Measurements from ENCODE around the gene ATAD3B. TPM values are rescaled to one million over a fixed set of nuclear protein-coding genes. Genes with fewer than 3 reads are reported as not detected.

ATAD3B gene
- total and polyA plus RNA-seq, 12 donors: 5.3 to 33.3 (median 7.1) TPM

DNA sequence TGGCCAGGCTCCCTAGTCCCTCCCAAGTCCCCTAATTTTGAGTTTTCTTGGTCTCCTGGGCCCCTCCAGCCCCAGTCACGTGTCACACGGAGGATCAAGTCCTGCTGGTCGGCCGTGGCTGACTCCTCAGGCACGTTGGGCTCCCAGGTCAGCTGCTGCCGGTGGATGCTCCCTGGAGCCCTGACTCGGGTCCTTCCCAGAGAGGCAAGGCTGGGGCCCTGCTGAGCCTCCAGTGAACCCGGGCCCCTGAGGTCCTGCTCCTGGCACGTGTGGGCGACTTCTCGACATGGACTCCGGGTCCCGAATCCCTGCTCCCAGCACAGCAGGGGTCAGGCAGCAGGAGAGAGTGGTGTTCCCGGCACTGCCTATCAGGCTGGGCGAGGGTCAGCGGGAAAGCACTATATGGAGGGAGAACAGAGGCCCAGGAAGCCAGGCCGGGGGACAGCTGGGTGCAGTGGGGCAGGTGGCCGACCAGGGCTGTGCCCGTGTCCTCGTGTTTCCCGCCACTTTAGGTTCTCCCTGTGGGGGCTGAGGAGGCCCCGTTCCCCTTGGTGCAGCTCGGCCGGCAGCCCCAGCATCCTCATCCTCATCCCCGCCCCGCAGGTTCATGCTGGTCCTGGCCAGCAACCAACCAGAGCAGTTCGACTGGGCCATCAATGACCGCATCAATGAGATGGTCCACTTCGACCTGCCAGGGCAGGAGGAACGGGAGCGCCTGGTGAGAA, 55.7 kb downstream of the ATAD3B start:
- ATAC-seq (no peak), DNase-seq (no peak)
- Histone ChIP-seq H3K4me1 (no peaks in the 10 kb centered on the region), H3K9me3 (peaks cover 0 to 16% (median 5%) of the 10 kb centered on the region in 11 donors), H3K27ac (no peak overlapping the region), H3K36me3 (peaks cover 0 to 66% (median 6%) of the 10 kb centered on the region in 9 donors), H3K27me3 (no peaks in the 10 kb centered on the region), H3K4me3 (no peak overlapping the region)
- intact Hi-C loops (cut with DNase I): no loop called here
- 95 to 96% methylated on average over 31 of the region's 31 CpGs for WGBS, 2 donors
- TF ChIP-seq, protein P1, sequence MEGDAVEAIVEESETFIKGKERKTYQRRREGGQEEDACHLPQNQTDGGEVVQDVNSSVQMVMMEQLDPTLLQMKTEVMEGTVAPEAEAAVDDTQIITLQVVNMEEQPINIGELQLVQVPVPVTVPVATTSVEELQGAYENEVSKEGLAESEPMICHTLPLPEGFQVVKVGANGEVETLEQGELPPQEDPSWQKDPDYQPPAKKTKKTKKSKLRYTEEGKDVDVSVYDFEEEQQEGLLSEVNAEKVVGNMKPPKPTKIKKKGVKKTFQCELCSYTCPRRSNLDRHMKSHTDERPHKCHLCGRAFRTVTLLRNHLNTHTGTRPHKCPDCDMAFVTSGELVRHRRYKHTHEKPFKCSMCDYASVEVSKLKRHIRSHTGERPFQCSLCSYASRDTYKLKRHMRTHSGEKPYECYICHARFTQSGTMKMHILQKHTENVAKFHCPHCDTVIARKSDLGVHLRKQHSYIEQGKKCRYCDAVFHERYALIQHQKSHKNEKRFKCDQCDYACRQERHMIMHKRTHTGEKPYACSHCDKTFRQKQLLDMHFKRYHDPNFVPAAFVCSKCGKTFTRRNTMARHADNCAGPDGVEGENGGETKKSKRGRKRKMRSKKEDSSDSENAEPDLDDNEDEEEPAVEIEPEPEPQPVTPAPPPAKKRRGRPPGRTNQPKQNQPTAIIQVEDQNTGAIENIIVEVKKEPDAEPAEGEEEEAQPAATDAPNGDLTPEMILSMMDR (IDR thresholded peaks at IDR 0.05): no peak

GRCh38 chr1:1528301-1529267, 57.0 kb downstream of the ATAD3B start:
- Histone ChIP-seq H3K36me3 (peaks cover 0 to 60% (median 6%) of the 10 kb centered on the region in 9 donors), H3K27me3 (no peaks in the 10 kb centered on the region), H3K4me3 (no peak overlapping the region), H3K9me3 (peaks cover 0 to 18% (median 5%) of the 10 kb centered on the region in 11 donors), H3K4me1 (peaks cover 0 to 5% (median 0%) of the 10 kb centered on the region in 9 donors), H3K27ac (no peak overlapping the region)
- peak in 4 of 8 donors; percentile 21 to 61 (median 34) for ATAC-seq
- TF ChIP-seq, protein P1 (IDR thresholded peaks at IDR 0.05): no peak
- intact Hi-C loops (cut with DNase I): no loop called here
- peak in 1 of 2 donors; percentile 8 for DNase-seq
- 78 to 82% methylated on average over 35 to 37 of the region's 37 CpGs for WGBS, 2 donors

DNA sequence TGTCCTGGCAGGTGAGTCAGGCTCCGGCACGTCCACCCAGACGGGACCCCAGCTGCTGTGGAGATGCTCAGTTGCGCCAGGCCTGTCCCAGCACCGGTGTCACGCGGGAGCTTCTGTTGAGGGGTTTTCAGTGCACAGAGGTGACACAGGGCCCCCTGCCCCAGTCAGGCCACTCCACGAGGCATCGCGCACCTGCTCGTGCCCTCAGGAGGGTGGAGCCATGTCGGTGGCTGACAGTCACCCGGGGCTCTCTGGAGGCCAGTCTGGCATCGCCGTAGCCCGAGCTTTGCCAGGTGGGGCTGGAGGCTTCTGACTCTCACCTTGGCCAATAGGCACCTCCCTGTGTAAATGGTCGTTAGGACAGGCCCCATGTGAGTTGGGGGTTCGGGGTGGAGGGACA, 57.8 kb downstream of the ATAD3B start:
- DNase-seq (no peak), ATAC-seq (no peak)
- Histone ChIP-seq H3K27ac (no peak overlapping the region), H3K9me3 (peaks cover 0 to 18% (median 5%) of the 10 kb centered on the region in 11 donors), H3K27me3 (no peaks in the 10 kb centered on the region), H3K4me3 (no peak overlapping the region), H3K36me3 (peaks cover 0 to 58% (median 6%) of the 10 kb centered on the region in 9 donors), H3K4me1 (peaks cover 0 to 5% (median 0%) of the 10 kb centered on the region in 9 donors)
- intact Hi-C loops (cut with DNase I): no loop called here
- TF ChIP-seq, protein P1 (IDR thresholded peaks at IDR 0.05): no peak
- WGBS, 2 donors: 93 to 96% methylated on average over 15 of the region's 18 CpGs

- TF ChIP-seq, protein P1 (IDR thresholded peaks at IDR 0.05): no peak
- 99% methylated on average over 8 of the region's 8 CpGs for WGBS, 2 donors
- ATAC-seq: no peak
Observed at GRCh38 chr1:1529936-1530335, 58.4 kb downstream of the ATAD3B start.

More at GRCh38 chr1:1529936-1530335, 58.4 kb downstream of the ATAD3B start:
- no peak for DNase-seq
- Histone ChIP-seq H3K27me3 (no peaks in the 10 kb centered on the region), H3K4me1 (peaks cover 0 to 5% (median 0%) of the 10 kb centered on the region in 9 donors), H3K4me3 (no peak overlapping the region), H3K9me3 (peaks cover 0 to 18% (median 5%) of the 10 kb centered on the region in 11 donors), H3K36me3 (peaks cover 0 to 56% (median 6%) of the 10 kb centered on the region in 9 donors), H3K27ac (no peak overlapping the region)
- intact Hi-C loops (cut with DNase I): no loop called here
